Ishikawa (cell line): ENCODE data around the gene PTK6.

Experiments used
- CEBPB ChIP-seq: IDR thresholded peaks from 2 replicates; pipeline ENCODE4 v1.6.1; 2012
- MAX ChIP-seq: IDR thresholded peaks from 2 replicates; pipeline ENCODE4 v1.6.1; 2012
- TAF1 ChIP-seq: IDR thresholded peaks from 2 replicates; pipeline ENCODE4 v1.6.1; 2012; ENCODE audit warnings: low read depth, mild to moderate bottlenecking
- TCF12 ChIP-seq: IDR thresholded peaks from 2 replicates; pipeline ENCODE4 v1.6.1; 2012; ENCODE audit warnings: low read depth
- YY1 ChIP-seq: IDR thresholded peaks from 2 replicates; pipeline ENCODE4 v1.6.1; 2012; ENCODE audit warnings: low read depth

- TF ChIP-seq TAF1: no peak
- TF ChIP-seq CEBPB: no peak
- no peak for TF ChIP-seq TCF12
- no peak for TF ChIP-seq MAX
- TF ChIP-seq YY1: no peak
These were observed 43.6 kb downstream of the PTK6 start for GRCh38 chr20:63493563-63494020.
